Hematopoietic multipotent progenitor cell (in vitro differentiated cells): ENCODE data around the gene RHOH. TPM values are rescaled to one million over a fixed set of nuclear protein-coding genes. Genes with fewer than 3 reads are reported as not detected.
"Not testable (repeated sequence)": the region's sequence is repeated elsewhere in the genome, so short reads cannot be mapped to it uniquely, and the experiment has no call there.

Experiments used
- DNase-seq, 3 donors: peaks; one replicate each; pipeline ENCODE4 v3.0.0-alpha.2; 2011 to 2015; ENCODE audit warnings: low read depth in 2 of 3, low spot score in 2 of 3
- total RNA-seq: library from RNA; depleted of rRNA; stranded (reverse); fragments of >200 nt; gene quantifications from one replicate; pipeline ENCODE4 v1.2.3, GENCODE V29; 2012

RHOH gene
- total RNA-seq, 1 donor = 96.4 TPM

- DNase-seq = no peak
These were observed 92.7 kb downstream of the RHOH start for GRCh38 chr4:40289366-40290188.

DNA sequence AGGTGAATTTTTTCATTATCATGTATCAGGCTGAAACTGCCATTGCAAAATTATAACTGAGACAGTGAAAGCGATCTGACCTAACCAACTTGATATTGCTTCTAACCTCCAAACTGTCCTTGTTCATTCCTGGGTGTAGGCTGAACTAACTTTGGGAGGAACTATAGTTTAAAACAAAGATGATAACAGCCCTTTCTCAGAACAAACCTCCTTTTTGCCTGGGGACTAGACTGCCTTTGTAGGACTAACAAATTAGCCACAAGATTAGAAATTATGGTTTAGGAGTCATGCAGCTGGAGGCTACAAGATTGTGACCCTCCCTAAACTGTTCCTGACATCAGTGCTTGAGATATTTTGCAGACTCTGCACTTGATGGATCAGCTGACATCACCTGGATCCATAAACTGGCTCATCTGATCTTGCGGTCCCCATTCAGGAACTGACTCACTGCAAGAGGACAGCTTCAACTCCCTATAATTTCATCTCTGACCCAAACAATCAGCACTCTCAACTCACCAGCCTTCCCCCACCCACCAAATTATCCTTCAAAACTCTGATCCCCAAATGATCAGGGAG, 93.9 kb downstream of the RHOH start:
- DNase-seq = not testable (repeated sequence)

GRCh38 chr4:40292313-40292759, 95.5 kb downstream of the RHOH start:
- DNase-seq = no peak

DNA sequence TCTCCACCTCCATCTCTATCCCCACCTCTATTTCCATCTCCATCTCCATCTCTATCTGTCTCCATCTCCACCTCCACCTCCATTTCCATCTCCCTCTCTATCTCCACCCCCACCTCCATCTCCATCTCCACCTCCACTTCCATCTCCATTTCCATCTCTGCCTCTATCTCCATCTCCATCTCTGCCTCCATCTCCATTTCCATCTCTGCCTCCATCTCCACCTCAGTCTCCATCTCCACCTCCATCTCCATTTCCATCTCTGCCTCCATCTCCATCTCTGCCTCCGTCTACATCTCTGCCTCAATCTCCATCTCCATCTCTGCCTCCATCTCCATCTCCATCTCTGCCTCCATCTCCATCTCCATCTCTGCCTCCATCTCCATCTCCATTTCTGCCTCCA, 97.5 kb downstream of the RHOH start:
- no peak for DNase-seq

DNA sequence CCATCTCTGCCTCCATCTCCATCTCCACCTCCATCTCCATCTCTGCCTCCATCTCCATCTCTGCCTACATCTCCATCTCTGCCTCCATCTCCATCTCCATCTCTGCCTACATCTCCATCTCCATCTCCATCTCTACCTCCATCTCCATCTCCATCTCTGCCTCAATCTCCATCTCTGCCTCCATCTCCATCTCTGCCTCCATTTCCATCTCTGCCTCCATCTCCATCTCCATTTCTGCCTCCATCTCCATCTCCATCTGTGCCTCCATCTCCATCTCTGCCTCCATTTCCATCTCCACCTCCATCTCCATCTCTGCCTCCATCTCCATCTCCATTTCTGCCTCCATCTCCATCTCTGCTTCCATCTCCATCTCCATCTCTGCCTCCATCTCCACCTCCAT, 98.2 kb downstream of the RHOH start:
- DNase-seq = not testable (repeated sequence)

GRCh38 chr4:40295572-40295971, 98.7 kb downstream of the RHOH start:
- DNase-seq = no peak

Other genes with a start within 250 kb of the RHOH start
- gene PDS5A, start 219.1 kb upstream of the RHOH start, total RNA-seq = 35.0 TPM
- 14.3 TPM for gene N4BP2, start 140.2 kb upstream of the RHOH start, total RNA-seq
- 0.27 TPM for gene CHRNA9, start 138.3 kb downstream of the RHOH start, total RNA-seq